HCEC 1CT (cell line): ENCODE measurements around the gene PRRX1.

Source experiments
- DNase-seq: peaks from one replicate; pipeline ENCODE4 v3.0.0-alpha.2; 2017

Gene PRRX1

DNA sequence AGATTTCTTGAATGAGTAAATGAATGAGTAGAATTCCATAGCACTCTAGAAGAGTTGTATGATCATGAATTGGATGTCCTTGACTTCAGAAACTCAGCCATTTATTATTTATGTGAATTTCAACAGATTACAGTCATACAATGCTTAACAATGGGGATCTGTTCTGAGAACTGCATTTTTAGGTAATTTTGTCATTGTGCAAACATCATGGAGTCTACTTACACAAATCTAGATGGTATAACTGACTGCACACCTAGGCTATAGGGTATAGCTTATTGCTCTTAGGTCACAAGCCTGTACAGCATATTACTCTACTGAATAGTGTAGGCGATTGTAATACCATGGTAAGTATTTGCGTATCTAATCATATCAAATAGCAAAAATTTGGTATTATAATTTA lies 59.6 kb downstream of the PRRX1 start:
- DNase-seq, result no peak

DNA sequence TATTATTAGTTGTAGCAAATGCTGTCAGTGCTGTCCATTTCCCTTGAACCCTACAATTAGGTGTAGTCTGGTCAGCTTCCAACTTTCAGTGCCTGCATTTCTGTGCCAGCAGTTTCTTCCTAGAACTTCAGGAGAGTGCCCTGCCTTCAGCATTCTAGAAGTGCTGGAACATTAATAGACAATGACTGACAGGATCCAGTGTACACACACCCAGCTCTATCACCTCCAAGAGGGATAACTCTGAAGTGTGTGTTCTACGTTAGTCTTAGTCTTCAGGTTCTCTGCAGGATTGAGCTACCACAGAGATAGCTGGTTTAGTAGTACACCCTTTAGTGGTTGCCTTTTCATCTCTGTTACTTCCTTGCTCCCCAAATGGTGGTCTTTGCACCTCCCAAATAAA lies 61.4 kb downstream of the PRRX1 start:
- DNase-seq, result no peak

DNA sequence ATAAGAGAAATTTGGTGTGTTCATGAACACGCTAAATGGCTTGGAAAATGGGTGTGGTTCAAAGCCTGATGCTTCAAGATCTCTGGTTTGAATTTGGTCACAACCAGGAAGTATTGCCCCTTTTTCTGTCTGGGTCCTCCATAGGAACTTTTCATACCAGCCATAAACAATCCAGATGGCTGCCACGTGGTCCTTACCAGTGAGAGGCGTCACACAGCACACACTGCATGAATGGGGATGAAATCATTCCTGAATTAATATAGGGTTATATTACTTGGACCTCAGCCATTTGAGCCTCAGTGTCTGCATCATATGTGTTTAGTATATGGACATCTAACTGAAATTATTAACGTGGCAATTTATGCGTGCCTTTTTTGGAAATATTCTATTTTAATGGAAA lies 64.0 kb downstream of the PRRX1 start:
- no peak for DNase-seq

DNA sequence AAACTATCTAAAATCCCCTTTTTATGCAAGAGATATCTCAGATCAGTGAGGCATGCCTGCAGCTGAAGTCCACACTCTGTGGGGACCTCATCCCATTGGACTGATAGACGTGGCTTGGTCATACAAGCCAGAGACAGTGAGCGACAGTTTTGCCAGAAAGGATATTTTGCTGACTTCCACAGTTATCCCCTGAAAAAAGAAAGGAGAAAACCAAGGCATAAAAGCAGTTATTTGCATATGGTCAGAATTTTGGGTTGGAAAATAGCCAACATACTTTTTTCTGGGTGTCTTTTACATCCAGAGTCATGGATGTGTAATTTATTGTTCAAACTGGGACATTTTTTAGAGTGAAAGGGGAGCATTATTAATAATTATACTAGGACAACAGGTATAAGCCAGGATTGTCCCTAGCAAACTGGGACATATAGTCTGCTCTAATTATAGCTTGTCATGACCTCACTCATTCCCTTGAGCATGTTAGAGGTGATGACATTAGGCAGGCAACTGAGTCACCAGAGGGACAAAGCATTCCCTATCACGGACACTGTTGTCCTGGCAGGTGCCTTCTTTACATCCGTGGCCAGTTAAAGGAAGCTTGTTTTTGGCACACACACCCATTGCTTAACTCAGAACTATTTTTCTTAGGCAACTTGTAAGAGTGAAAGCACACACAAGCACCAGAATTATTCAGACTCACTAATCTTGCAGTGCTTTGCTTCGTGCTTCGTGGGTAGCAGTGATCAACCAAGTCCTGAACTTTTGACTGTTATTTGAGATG lies 65.5 kb downstream of the PRRX1 start:
- no peak for DNase-seq

DNA sequence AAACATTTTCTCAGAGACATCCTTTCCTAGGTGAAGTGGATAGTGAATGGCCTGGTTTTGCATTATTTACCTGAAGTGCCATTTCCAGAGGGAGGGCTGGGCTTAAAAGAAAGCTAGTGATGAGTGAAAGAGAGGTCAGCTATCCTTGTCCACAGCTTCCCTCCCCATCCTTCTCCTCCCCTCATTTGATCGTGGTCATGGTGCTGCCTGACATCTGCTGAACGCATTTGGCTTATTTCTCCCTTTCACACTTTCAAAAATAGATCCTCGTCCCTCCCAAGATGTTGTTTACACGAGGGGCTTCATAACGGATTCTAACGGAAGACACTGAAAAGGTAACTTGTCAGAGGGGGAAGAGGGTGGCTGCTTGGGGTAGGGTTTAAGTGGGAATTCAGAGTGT lies 66.1 kb downstream of the PRRX1 start:
- DNase-seq, result no peak

DNA sequence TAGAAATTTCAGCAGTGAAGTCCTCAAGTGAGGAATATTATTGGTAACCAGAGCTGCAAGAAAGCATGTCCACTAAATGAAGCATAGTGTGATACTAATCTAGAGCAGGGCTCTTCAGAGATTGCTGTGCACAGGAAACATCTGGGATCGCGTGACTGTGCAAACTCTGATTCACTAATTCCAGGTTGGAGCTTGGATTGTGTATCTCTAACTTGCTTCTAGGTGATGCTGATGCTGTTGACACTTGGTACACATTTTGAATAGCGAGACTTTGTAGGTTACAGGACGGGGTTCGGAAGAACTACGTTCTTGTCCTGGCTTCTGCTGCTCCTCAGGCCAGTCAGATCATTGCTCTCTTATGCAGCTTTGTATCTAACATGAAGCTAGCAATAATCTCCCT lies 66.5 kb downstream of the PRRX1 start:
- DNase-seq, result no peak

DNA sequence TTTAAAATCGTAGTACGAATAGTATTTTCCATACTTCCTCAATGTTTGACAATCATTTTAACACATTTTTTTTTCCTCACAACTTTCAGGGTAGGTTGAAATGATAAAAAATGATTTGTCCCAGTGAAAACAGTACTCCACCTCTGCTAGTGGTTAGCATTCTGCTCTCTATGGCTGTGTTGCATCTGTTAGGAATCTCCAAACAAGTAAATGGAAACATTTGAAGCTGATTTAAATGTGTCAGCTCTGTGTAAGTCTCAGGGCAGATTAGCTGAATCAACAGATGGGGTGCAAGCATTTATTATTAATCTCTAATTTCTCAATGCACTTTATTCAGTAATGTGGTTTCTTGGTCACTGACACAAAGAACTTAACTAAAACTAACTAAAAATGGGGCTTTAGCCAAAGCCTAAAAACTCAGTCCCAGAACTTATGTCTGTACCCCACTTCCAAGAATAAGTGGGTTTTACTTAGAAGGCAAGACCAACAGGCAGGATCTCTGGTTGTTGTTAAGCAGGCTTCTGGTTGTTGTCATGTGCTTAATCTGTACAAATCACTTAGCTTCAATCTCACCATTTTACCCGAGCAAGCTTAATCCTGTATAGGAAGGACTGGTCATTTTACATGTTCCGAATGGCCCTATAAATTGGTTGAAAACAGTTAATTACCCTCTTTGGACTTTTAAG lies 67.8 kb downstream of the PRRX1 start:
- no peak for DNase-seq

DNA sequence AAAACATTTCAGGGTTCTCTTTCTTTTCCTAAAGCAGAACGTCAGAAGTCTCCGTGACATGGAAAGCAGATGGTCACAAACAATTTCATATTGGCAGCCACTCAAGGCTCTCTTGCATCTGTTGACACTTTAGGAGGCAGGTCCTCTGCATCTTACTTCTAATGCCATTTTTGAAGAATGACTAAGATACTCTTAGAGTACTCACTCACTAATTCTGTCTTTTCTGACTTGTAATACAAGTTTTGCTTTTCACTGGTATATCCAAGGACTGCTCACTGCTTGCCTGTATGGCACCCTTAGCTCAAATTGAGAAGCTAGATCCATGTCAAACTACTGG lies 68.3 kb downstream of the PRRX1 start:
- peak; percentile 18 for DNase-seq

DNA sequence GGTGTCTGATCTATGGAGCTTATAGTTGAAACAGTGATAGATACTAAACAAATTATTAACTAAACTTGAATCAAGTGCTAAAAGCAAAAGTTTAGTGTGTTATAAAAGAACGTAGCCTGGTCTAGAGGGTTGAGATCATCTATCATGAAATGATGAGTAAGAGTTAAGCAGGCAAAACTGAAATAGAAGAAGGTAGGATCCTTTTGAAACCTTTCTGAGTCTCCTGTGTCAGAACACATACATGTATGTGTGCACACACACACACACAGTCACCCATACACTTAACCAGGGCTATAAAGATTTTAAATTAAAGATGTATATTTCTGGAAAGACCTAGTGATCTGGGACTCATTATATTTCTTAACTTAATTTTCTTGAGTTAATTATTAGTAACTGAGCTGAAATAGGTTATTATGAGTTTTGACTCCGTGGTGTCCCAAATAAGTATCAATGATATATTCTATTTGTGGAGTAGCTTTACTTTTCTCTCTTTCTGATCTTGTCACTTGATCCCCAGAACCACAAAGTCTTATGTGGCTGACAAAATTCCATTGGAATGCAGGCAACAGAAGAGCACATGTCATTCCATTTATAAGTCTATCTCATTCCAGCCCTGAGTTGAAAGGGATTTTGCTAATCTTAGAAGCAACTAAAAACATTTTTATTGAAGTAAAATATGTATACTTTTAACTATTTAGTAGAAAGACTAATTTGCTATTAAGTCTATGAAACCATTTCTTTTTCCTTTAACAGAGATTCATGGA lies 70.7 kb downstream of the PRRX1 start:
- DNase-seq, result peak; percentile 55

DNA sequence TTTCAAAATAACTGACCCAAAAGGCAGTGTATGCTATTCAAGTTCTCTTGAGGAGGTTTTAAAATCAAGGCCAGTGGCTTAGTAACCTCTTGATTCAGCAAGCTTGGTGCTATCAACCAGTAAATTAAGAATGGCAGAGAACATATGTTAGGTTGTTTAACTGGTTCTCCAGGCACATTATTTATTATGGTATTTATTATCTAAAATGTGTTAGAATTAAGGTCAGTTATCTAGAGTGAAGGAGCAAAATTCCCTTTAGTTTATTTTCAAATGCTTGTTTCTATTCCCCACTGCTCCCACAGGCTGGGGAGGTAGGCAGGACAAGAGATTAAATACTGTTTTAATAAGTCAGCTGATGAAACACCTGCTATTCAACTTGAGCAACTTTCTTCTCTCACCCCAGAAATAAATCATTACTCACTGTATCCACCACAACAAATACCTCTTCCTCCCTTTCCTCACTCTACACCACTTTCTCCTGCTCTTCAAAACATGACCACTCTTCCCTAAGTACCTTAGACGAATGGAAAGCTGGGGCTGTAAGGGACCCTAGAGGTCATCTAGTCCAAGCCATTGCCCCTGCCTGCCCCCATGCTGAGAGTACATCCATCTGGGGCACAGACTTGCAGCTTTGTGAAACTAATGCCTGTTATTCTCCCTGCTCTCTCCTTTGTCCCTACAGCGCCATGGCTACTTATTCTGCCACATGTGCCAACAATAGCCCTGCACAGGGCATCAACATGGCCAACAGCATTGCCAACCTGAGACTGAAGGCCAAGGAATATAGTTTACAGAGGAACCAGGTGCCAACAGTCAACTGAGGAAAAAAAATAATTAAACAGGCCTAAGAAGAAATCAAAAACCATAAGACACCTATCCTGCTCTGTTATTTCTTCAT lies 71.7 kb downstream of the PRRX1 start:
- DNase-seq, result peak; percentile 12

DNA sequence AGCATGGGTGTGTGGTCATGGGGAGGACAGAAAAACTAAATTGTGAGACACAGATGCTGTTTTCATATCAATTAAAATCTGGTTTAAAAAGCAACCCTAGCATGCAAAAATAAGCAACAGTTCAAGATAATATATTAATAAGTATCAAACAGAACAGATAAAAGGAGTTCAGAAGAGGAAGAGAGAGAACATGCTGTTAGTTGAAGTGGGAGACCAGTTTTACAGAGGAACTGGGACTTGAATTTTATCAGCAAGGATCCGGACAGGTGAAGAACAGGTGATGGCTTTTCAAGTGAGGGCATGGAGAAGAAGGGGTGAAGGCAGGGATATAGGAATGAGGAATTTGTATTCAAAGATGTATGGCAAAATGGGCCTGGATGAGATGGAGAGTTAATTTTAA lies 75.9 kb downstream of the PRRX1 start:
- no peak for DNase-seq

DNA sequence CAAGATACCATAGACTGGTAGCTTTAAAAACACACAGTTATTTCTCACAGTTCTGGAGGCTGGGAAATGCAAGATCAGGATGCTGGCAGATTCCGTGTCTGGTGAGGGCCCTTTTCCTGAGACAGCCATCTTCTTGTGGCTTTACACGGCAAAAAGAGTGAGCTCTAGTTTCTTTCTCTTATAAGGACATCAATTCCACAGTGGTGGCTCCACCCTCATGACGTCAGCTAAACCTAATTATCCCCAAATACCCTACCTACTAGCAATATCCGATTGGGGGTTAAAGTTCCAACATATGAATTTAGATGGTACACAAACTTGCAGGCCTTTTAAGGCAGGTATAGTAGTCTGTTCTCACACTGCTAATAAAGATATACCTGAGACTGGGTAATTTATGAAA lies 77.7 kb downstream of the PRRX1 start:
- no peak for DNase-seq

DNA sequence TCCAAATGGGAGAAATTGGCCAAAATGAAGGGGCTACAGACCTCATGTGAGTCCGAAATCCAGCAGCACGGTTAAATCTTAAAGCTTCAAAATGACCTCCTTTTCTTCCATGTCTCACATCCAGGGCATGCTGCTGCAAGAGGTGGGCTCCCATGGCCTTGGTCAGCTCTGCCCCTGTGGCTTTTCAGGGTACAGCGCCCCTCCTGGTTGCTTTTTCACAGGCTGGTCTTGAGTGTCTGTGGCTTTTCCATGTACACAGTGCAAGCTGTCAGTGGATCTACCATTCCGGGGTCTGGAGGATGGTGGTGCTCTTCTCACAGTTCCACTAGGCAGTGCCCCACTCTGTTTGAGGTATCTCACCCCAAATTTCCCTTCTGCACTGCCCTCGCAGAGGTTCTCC lies 78.7 kb downstream of the PRRX1 start:
- DNase-seq, result no peak

DNA sequence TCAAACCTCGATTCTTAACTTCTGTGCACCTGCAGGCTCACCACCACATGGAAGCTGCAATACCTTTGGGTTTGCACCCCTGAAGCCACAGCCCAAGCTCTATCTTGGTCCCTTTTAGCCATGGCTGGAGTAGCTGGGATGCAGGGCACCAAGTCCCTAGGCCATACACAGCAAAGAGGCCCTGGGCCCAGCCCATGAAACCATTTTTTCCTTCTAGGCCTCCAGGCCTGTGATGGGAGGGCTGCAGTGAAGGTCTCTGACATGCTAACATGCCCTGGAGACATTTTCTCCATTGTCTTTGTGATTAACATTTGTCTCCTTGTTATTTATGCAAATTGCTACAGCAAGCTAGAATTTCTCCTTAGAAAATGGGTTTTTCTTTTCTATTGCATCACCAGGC lies 79.2 kb downstream of the PRRX1 start:
- DNase-seq, result no peak

DNA sequence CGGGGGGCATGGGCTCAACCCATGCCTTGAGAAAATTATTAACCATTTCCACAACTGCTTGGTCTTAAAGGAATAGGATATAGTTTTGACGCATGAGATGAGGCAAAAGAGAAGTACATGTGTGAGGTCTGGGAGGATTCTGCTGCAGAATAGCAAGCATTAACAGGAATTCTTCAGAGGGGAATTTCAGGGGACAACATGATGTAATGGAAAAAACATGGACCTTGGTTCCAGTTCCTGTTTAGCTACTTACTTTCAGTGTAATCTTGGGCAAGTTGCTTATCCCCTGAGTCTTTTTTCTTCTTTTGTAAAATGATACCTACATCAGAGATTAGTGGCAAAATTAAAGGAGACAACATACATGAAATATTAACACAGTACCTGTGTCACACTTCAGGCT lies 85.6 kb downstream of the PRRX1 start:
- DNase-seq, result no peak

DNA sequence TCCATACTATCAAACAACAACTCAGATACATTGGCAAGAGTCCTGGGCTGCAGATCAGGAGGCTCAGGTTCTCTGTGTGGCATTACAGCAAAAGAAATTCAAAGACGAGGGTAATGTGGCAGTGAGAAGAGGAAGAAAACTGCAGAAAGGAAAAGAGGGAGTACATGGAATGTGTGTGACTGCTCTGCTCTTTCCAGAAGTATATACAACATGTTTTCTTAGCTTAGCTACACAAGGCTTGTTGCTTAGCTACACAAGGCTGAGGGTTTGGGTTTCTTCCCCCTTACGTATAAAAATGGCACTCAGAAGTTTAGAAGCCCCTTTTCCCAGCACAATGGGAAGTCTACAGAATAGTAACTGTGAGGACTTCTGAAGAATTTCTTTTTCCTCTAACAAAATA lies 86.0 kb downstream of the PRRX1 start:
- DNase-seq, result no peak

DNA sequence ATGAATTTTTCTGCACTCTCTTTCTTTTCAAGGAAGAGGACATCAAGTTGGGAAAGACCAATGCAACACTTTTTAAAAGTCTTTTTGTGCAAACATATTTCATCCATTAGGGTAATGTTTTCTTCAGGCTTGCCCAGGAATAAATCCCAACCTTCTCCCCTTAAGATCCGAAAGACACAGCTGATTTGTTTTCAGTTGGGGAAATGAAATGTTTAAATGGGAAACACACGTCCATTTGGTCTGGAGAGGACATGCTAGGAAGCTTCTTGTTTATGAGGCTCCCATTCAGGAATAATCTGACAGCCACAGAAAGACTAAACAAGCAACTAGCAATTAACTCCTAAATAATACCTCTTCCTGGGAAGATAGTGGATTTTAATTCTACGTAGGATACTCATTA lies 91.9 kb downstream of the PRRX1 start:
- no peak for DNase-seq

DNA sequence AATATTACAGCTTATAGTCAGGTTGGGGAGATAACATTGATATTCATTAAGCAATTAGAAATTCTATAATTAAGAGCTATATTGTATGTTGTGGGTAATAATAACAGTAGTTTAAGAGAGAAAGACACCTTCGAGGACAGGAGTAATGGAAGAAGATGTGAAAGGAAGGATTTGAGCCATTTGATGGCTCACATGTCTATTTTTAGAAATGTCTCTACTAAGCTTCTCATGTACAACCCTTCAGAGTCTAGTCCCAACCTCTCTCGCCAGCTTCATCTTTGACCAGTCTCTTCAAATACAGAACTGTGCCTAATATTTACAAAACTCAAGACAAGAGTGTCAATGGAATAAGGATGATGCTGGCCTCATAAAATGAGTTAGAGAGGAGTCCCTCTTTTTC lies 95.1 kb downstream of the PRRX1 start:
- no peak for DNase-seq

DNA sequence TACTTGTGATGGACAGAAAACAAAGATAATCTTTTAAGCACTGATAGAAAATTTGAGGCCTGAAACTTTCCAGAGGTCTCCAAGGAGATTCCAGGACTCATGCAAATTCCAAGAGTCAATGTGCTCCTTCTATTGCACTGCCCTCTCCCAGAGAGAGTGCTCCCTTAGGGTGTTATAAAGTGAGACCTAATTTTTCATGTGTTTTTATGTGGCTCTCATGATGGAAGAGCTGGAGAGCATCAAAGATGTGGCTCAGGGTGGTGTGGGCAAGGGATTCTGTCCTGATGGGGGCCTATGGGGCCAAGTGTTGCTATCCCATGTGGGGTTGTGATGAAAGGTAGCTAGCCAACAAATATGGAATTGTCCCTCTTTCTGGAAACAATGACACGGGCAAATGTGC lies 101.3 kb downstream of the PRRX1 start:
- DNase-seq, result no peak

DNA sequence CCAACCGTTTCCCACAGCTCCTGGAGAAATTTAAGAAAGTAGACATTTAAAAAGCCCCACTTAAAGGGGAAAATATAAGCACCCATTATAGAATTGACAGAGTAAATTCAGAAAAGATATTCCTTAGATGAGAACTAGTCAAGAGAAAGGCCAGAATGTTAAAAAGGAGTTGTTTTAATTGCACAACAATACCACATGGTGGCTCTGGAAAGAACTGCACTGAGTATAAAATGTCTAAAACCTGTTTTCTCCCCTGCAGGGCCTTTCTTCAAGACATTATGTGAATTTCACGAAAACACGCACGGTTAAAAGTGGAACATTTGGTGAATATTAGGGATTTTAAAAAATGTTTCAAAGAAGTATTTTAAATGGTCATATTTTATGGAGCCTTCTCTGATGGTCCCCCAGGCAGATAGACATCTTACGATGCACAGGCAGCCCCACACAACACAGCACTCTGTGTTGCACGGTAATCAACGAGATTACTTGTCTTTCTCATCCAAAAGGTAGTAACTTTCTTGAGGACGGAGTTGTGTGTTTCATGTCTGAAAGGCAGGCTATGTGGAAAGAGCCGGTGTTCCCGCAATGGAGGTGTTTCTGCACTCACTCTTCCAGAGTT lies 101.9 kb downstream of the PRRX1 start:
- DNase-seq, result peak; percentile 61

DNA sequence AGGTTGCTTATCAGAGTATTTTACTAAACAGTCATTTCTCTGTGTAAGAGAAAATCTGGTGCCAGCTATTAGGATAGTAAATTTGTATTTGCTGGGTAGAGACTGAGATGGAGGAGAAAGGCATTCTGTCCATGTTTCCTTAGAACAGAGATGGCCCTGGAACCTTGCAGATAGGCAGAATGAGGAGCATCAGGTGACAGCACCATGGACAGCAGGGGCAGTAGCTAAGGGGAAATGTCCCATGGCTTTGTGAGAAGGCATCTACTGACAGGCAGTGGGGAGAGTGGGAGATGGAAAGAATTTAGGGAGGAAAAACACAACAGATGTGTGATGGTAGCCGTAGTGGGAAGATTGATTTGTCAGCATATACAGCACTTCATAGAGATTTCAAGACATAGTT lies 105.0 kb downstream of the PRRX1 start:
- DNase-seq, result no peak

DNA sequence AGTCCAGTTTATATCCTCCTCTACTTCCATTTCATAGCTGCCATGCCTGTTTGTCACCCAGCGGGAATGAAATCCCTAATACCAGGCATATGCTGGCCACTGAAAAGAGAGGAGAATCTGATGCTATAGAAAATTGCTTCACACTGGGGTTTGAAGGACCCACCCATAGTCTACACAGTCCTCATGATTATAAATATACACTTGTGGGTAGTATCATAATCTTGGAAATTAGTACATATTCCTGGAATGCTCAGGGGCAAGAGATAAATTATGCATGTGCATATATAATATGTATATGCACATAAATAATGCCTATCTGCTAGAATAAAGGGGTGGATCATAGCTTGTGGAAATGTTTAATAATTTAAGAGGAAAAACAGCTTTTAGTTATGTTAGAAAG lies 105.8 kb downstream of the PRRX1 start:
- no peak for DNase-seq

DNA sequence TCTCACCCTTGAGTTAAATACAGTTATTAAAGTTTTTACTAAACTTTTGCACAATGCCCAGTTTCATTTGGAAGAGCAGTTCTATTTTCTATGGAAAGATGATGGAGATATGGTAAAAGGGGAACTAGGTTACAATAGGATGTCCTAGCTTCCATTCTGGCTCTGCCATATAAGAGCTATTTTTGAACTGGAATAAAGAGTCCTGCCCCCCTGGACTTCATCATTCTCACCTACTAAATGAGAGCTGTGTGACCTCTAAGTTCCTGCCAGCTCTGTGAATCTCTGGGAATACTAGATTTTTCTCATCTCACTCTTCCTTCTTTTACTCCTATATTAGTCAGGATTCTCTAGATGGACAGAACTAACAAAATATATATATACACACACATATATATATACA lies 106.3 kb downstream of the PRRX1 start:
- no peak for DNase-seq
